ENCODE data around the gene CHST9. TPM values are rescaled to one million over a fixed set of nuclear protein-coding genes. Genes with fewer than 3 reads are reported as not detected.

The CHST9 gene
- total and polyA plus RNA-seq, 2 donors from 2014 or later, result 1.5 to 9.8 TPM

- DNase-seq (peak in 2 of 5 donors; percentile 33 to 60), FAIRE-seq (no peak)
- intact Hi-C loops (cut with DNase I), result loop anchor here (10.0 kb wide), 1 partner anchor 199 kb away; no protein-coding TSS in a partner anchor
- H3K27ac ChIP-seq (ENCODE audit: low read depth in 2 of 2, low read length in 2 of 2), result no peak overlapping the region
- H3K9ac ChIP-seq (ENCODE audit: low read length in 3 of 3), result no peak overlapping the region
- H3K4me3 ChIP-seq (ENCODE audit: low read length in 3 of 3), result no peak overlapping the region
- H3K9me3 ChIP-seq (ENCODE audit: control insufficient read depth in 2 of 3, insufficient read depth in 1 of 3, low read length in 3 of 3), result no peaks in the 10 kb centered on the region
- TF ChIP-seq CTCF (IDR thresholded peaks at IDR 0.05; ENCODE audit: borderline replicate concordance, extremely low read depth, insufficient read depth), result peak; percentile 10
- H3K4me1 ChIP-seq (ENCODE audit: control insufficient read depth in 2 of 3, insufficient read depth in 2 of 3, low read depth in 1 of 3, low read length in 3 of 3), result peaks cover 0 to 2% (median 0%) of the 10 kb centered on the region in 3 donors
- no peaks in the 10 kb centered on the region for H3K36me3 ChIP-seq (ENCODE audit: control insufficient read depth in 2 of 3, insufficient read depth in 3 of 3, low read length in 3 of 3)
- H3K27me3 ChIP-seq (ENCODE audit: control insufficient read depth, insufficient read depth, low read length), result no peaks in the 10 kb centered on the region
Measured at GRCh38 chr18:27004056-27004829, 180.9 kb downstream of the CHST9 start.

GRCh38 chr18:26999797-27000196, 185.3 kb downstream of the CHST9 start:
- Histone ChIP-seq H3K9ac (ENCODE audit: low read length in 3 of 3) (no peak overlapping the region), H3K9me3 (ENCODE audit: control insufficient read depth in 2 of 3, insufficient read depth in 1 of 3, low read length in 3 of 3) (no peaks in the 10 kb centered on the region), H3K4me1 (ENCODE audit: control insufficient read depth in 2 of 3, insufficient read depth in 2 of 3, low read depth in 1 of 3, low read length in 3 of 3) (no peaks in the 10 kb centered on the region), H3K4me3 (ENCODE audit: low read length in 3 of 3) (no peak overlapping the region), H3K27me3 (ENCODE audit: control insufficient read depth, insufficient read depth, low read length) (no peaks in the 10 kb centered on the region), H3K27ac (ENCODE audit: low read depth in 2 of 2, low read length in 2 of 2) (no peak overlapping the region), H3K36me3 (ENCODE audit: control insufficient read depth in 2 of 3, insufficient read depth in 3 of 3, low read length in 3 of 3) (no peaks in the 10 kb centered on the region)
- DNase-seq (no peak), FAIRE-seq (no peak)
- no peak for TF ChIP-seq CTCF (IDR thresholded peaks at IDR 0.05; ENCODE audit: borderline replicate concordance, extremely low read depth, insufficient read depth)
- intact Hi-C loops (cut with DNase I), result loop anchor here (10.0 kb wide), 1 partner anchor 195 kb away; no protein-coding TSS in a partner anchor

GRCh38 chr18:26993568-26993967, 191.5 kb downstream of the CHST9 start:
- Histone ChIP-seq H3K36me3 (ENCODE audit: control insufficient read depth in 2 of 3, insufficient read depth in 3 of 3, low read length in 3 of 3) (no peaks in the 10 kb centered on the region), H3K27me3 (ENCODE audit: control insufficient read depth, insufficient read depth, low read length) (no peaks in the 10 kb centered on the region), H3K4me3 (ENCODE audit: low read length in 3 of 3) (no peak overlapping the region), H3K9ac (ENCODE audit: low read length in 3 of 3) (no peak overlapping the region), H3K4me1 (ENCODE audit: control insufficient read depth in 2 of 3, insufficient read depth in 2 of 3, low read depth in 1 of 3, low read length in 3 of 3) (no peaks in the 10 kb centered on the region), H3K9me3 (ENCODE audit: control insufficient read depth in 2 of 3, insufficient read depth in 1 of 3, low read length in 3 of 3) (no peaks in the 10 kb centered on the region), H3K27ac (ENCODE audit: low read depth in 2 of 2, low read length in 2 of 2) (no peak overlapping the region)
- no peak for TF ChIP-seq CTCF (IDR thresholded peaks at IDR 0.05; ENCODE audit: borderline replicate concordance, extremely low read depth, insufficient read depth)
- no peak for FAIRE-seq
- intact Hi-C loops (cut with DNase I), result no loop called here
- no peak for DNase-seq

Data from kidney (tissue), 14 donors.